ENCODE results near the gene ACP1.
A peak's percentile ranks its signal among the peaks of the same experiment; 100 is the strongest.

The ACP1 gene

DNA sequence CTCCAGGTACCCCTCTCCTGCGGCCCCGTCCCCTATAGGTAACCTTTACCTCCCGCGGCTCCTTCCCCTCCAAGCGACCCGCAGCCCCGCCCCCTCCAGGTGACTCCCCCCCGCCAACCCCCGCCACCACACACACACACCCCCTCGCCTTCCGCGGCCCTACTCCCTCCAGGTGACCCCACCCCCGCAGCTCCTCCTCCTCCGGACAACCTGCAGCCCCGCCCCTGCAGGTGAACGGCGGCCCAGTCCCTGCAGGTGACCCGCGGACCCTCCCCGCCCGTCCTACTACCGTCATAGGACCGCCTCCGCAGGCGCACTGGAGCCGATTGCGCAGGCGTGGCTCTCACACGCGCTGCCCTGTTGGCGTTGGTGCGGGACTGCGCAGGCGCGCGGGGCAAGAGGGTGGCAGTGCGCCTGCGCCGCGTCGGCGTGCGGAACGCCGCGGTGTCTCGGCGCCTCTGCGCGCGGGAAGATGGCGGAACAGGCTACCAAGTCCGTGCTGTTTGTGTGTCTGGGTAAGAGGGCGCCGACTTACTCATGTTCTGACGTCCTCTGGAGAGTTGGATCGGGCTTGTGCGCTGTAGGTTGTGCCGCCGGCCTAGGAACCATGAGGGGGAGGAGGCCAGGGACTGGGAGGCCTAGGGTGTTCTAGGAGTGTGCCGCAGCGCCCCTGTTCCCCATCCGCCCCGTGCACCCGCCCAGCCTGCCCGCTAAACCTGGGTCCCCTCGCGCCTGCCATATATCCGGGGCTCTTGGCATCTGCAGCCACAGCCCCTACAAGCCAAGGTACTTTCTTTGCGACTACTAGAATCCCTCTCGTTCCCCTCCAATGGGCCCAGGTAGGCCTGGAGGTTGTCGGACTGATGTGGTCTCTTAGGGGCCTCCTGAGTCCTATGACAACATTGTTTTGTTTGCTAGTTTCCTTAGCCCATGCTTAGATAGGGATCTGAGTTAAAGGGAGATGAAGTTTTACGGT, at the start of gene ACP1:
ACP1 (plus strand) TSS at position 455 of the 976 bp plus-strand sequence; CDS start at position 473, 18 bp downstream.
- peak; percentile 95 for DNase-seq

DNA sequence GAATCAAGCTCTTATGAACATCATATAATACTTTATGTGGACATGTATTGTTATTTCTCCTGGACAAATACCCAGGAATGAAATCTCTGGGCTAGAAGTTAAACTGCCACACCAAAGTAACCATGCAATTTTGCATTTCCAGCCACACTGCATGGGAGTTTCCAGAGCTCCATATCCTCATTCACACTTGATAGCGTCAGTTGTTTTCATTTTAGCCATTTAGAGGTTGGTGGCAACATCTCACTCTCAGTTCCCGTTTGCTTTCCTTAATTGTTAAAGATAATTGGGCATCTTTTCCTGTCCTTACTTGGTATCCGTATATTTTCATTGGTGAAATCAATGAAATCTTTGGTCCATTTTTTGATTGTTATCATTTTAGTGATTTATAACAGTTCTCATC, 48.7 kb upstream of the ACP1 start:
- no peak for DNase-seq

DNA sequence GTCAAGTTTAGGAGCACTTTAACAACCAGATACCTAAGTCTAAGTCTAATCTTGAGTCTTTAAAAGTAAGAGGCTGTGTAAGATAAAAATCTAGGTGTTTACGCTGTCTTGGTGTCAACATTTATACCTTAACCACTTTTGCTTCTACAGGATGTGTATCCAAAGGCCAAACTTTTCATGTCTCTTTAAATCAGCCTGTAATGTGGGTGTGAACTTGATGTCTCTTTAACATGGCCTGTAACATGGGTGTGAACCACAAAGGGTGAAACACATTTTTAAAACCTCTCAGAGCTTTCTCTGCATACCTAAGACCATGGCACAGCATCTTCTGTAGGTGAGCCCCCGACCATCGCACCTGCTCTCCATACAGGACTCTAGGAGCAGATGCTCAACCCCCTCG, 41.3 kb upstream of the ACP1 start:
- peak; percentile 6 for DNase-seq

DNA sequence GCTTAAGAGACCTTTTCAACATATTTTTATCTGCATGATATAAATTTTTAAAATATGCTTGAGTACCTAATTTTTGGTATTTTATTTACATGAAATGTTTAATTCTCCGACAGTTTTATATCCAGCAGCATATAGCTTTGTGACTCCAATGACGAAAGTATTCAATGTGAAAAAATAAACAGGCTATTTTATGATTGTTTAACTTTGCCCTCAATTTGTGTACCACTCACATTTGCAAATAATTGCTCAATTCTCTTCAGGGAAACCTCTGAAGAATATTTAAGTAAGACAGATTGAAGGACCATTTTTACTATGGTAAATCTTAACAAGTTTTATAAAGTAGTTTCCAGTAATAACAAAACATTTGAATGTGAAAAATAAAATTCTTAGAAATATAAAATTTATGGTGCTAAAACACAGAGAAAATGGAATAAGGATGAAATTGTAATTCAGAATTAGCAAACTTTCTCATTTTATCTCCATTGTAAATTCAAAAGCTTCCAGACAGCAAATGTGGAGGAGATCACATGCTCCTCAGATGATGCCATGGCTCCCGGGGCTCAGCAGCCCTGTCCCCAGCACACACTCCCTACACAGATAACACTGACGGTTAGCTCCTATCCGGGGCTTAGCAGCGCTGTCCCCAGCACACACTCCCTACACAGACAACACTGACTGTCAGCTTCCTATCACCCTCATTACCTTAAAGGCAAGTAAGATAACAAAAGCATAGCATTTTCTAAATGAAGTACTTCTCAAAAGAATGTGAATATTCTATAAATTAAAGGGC, 40.6 kb upstream of the ACP1 start:
- no peak for DNase-seq

DNA sequence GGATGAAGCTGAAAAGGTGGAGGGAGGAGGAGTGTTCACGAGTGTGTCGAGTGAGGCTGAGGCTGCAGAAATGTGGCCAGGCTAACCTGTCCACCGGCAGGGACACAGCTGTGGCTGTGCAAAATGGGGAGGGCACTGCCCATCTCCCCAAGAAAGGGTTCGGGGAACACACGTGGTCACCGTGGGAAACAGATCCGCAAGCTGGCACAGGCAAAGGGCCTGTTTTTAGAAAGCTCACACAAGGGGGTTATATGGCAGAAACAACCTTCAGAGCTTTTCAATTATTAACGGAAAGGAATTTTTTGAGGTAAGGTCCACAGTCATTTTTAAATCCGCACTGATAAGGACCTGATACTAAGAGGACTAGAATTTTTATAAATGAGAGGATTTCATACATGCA, 36.6 kb upstream of the ACP1 start:
- no peak for DNase-seq

DNA sequence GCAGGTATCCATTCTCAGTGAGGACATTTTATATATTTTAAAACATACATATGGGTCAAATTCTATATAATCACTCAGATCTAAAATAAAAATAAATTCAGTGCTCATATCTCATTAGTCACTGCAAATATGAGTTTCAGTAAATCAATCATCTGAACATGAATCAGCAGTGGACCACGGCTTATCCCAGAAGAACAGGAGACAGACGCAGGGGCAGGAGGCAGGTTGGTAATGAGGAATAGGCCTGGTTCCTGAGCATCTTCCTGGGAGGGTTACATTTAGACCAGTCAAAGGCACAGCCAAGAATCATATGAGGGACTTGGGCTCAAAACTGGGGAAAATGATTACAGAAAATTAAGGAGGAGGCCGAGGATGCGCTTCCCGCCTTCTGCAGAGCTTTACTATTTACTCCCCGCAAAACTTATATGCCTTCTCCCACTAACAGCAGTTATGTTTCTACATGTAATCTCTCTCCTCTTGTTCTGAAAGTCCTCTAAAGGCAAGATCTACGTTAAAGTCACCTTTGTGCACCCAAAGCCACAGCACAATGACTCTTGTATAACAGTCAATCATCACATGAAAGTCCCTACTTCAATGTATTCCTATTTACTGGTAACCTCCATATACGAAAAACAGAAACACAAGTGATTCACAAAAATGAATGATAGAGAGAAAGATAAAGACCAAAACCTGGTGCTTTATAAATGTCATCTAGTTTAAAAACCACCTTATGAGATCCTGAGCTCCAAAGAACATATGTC, 36.0 kb upstream of the ACP1 start:
- DNase-seq, result no peak

DNA sequence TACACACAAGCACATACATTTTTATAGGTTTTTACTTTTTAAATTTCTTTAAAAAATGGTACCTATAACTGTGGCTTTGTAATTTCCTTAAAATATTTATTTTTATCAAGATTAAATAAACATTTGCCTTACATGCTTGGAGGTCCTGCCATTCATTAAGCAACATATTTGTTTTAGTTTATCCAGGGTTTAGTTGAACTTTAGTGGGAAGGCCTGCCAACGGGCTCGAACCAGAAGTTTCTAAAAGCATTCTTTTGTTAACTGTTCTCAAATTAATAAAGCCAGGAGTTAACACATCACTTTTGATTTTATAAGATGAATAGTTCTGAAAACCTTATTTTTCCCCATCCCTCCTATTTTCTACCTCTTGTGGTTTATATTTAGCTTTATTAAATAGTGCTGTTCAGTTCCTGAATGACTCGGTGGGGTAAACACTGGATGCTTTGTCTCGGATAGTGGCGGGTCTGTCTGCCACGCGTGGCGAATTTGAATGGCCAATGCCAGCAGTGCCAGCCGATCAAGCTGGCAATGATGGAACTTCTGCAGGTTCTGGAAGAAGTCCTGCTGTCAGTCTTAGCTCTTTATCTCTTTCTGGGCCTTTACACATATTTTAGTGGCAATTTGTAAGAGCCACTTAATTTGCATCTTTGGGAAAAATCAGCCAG, 33.1 kb upstream of the ACP1 start:
- DNase-seq, result no peak

DNA sequence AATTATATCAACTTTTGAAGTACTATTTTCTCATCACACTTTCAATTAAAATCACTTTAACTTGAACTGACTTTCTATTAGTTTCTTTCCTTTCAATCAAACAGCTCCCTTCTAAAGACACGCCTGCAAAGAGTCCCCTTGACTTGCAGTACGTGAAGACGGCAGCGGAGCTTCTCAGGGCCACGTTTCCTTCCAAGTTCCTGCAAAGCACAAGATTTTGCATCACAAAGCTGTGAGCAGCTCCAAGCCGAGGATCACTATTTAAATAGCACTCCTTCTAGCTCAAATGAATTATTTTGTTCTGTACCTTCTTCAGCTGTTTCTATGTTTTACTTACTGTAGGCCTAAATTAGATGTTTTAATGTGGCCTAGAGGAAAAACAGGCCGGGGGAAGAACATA, 31.7 kb upstream of the ACP1 start:
- DNase-seq, result no peak

DNA sequence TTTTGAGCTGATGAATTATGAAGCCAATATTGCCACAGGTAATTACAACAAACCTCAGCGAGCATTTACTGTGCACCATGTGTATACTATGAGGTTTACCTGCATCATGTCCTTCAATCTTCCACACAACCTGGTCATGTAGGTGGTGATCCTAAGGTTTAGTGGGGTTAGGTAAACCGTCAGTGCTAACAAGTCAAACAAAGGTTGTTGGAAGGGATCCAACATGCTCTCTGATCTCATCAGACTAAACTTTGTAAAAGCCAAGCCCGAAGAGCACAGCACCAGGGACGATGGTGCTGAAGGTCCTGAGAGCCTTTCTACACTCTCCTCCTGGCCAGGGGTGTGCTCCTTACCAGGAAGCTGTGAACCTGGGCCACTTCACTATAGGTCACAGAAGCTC, 30.3 kb upstream of the ACP1 start:
- DNase-seq, result no peak

DNA sequence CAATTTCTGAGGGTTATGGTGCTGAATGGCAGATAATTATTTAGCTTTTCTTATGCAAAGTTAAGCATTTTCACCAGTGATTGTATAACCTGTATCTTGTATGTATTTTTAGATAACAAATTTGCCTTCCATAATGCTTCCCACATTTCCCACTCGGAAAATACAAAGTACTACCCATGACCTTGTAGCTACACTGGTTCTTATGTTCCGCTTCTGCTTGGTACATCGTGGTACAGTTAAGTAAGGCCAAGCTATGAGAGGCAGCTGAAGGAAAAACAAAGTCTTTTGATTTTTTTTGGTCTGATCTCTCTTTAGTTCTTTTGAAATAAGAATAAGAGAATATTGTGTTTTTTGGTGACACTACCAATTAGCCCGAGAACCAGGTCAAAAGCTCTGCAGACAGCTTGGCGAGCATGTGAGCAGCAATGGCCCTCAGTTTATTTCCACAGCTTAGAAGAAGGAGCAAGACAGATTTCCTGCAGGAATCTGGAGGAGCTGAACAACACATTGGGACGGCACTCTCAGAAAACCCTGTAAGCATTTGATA, 27.7 kb upstream of the ACP1 start:
- DNase-seq, result no peak

DNA sequence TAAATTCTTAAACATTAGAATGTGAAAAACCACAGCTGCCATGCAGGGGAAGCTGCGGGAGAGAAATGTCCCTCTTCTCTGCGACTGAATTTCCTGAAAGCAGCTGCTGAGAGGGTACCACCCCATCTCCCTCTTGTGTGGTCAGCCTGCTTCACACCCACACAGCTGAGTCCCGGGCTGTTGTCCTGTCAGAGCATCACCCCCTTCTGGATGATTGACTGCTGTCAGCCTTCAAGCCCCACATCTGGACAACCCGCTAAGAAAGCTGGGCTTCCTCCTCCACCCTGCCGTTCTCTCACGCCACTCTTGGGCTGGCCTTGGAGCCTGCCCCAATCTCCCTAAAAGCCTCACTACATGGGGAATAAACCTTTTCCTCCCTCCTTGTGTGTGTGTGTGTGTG, 26.9 kb upstream of the ACP1 start:
- peak; percentile 17 for DNase-seq

DNA sequence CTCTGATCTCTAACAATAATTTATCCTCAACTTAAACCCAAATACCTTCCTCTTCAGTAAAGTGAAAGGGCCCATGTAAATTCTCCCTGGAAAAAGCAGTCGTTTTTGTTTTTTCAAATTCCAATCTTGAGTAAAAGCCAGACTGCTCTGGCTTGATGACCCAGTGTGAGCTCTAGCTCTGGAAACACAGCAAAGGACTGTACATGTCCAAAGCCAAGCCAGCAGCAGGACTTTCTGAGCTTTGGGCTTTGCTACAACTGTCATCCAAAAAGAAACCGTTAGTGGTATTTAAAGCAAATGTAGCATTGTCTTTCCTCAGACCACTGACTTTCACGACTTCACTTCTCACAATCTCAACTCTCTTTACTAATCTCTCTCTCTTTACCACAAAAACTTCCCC, 26.3 kb upstream of the ACP1 start:
- no peak for DNase-seq

DNA sequence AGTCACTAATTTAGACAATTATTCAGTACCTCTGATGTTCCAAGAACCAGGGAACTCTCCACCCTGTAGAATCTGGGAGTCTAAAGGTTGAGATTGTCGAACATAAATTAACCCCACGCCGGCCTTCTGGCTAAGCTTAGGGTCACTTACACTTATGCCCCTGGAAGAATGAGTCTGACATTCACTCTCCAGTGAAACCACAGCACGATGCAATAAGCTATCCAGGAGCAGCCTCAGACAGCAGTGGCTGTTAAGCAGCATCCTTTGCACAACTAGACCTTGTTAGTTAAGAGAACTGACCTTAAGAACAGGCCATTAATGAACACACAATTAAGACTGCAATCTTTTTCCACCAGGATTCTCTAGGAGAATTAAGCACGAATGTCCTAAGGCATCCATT, 25.9 kb upstream of the ACP1 start:
- DNase-seq, result no peak

DNA sequence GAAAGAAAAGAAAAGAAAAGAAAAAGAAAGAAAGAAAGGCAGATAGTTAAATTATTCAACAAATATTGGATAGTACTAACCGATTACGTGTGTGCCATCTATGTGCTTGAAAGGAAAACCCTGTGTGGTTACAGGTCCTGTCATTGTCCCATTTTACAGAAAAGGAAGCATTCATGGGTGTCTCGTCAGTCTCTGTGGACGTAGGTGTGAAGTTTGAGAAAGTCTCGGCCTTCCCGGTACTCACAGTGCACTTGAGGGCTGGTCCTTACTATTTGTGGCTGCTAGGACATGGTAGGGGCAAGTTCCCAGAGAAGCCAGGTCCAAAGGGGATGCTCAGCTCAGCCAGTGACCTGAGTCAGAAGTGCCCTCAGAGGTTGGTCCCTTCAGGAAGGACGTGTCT, 20.2 kb upstream of the ACP1 start:
- DNase-seq, result no peak

DNA sequence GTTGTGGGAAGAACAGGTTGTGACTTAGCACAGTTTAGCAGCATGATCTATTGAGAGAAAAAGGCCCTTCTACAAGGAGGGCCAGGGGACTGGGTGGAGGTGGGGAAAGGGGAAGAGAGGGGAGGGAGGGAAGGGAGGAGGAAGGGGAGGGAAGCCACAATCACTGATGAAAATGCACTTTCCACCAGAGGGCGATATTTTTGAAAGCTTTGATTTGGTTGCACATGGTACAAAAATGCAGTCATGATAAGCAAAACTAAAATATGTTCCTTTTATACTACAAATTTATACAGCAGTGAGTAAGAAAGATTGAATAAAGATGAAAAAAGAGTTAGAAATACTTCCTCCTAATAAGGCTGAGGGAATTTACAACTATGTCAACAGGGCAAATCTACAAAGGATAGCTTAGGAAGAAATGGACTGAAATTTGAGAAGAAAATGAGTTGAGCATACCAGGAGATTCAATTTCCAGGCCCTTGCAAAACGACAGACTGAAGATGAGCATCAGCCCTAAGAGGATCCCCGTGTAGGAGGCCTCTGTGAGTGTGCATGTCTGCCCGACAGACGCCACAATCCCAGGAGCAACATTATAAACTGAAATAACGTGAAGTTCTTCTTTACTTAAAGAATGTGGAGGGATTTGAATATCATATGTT, 18.1 kb upstream of the ACP1 start:
- peak; percentile 61 for DNase-seq

DNA sequence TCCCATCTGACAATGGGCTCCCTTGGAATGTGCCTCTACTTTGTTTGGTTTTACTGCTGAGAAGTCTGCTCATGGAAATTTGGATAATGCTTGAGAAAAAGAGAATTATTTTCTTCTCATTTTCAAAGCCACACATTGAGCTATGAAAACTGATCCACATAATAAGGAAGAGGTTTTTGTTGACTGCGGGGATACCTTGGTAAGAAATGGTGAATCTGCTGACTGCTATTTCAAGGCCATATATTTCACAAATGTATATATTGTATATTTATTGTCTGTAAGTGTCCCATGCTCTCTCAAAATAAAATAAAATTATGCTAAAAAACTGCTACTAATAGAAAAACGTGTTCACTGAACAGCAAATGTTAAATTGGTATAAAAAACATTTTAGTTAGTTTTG, 16.0 kb upstream of the ACP1 start:
- no peak for DNase-seq

DNA sequence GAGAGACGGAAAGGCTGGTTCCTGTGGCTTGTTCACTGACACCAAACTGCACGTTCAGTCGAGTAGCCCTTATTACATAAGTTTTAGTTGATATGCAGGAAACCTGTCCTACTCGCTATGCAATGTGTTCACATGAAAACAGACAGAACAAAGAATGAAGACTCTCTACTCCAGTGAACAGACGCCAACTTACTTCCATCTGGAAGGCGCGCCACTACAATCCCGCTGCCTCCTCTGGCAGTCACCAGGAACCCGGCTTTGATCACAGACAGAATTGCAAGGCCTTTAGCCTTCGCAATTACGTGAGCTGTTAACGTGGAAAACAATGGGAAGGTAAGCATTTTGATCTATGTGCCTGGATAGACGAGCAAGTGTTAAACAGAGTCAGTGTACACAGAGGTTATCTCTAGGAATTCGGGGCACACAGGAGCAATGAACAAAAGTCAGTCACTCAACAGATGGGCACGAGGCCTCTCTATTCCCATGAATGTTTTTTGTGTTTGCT, 15.2 kb upstream of the ACP1 start:
- DNase-seq, result no peak

DNA sequence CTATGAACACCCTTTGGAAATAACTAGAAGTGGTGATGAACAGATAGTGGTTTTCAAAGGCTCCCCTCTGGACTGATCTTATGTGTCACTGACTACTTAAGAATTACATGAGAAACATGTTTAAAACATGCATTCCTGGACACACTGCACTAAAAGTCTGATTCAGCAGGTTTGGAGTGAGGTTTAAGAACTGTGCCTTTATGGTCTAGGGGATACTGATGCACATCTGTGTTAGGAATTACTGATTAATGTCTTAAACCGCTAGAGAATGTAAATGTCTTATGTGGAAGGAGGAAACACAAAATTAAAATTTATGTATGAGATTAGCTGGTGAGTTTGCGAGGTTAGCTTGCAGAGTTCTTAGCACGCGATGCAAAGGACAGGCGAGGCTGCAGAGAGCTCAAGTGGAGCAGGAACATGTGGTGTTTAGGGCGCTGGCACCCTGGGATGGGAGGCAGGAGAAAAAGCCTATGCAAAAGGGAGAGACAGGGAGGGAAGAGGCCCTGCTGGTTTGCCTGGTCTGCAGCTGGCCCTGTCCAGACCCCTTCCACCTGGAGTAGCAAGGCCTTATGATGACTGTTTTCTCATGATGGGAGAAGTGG, 12.6 kb upstream of the ACP1 start:
- DNase-seq, result no peak

DNA sequence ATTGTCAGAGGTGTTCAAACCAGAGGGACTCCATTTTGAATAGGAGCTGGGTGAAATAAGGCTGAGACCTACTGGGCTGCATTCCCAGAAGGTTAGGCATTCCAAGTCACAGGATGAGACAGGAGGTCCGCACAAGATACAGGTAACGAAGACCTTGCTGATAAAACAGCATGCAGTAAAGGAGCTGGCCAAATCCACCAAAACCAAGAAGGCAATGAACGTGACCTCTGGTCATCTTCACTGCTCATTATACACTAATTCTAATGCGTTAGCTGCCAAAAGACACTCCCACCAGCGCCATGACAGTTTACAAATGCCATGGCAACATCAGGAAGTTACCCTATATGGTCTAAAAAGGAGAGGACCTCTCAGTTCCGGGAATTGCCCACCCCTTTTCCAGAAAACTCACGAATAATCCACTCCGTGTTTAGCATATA, 11.5 kb upstream of the ACP1 start:
- no peak for DNase-seq

DNA sequence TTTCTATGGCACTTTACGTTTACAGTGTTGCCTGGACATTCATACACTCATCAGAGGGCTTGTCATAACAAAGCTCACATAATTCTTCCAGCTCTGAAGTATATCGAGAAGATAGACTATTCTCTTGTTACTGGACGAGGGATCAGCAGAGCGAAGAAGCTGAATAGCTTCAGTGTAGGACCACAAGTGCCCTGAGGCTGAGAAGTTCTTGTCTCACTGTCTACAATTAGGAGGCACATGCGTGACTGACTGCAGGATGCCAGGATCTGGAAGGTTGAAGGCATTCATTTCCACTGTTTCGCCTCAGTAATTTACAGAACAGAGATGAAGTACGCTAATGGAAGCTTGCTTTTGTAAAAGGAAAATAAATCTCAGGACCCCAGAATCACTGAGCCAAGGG, 10.5 kb upstream of the ACP1 start:
- no peak for DNase-seq

DNA sequence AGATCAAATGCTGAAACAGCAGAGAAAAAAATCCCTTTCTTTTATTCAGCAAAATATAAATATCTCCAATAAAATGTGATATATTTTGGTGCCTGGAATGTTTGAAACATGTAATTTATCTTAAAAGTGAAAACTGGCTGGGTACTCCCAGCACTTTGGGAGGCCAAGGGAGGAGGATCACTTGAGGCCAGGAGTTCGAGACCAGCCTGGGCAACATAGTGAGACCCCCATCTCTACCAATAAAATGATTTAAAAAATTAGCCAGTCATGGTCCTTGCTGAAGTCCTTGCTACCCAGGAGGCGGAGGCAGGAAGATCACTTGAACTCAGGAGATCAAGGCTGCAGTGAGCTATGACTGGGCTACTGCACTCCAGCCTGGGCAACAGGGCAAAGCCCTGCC, 9.6 kb upstream of the ACP1 start:
- no peak for DNase-seq
